Gastroesophageal sphincter (tissue), 3 donors: ENCODE results near the gene VPS33A.

Source experiments
- EP300 ChIP-seq: sonication (generic); formaldehyde crosslinking; IDR thresholded peaks from one replicate; pipeline ENCODE4 v1.6.1; 2017; ENCODE audit warnings: antibody characterized with exemption, mild to moderate bottlenecking
- POLR2A ChIP-seq, 2 donors: fragments of 450-650 bp; IDR thresholded peaks; one replicate each; pipeline ENCODE4 v1.6.1; 2017; ENCODE audit warnings: antibody characterized with exemption in 2 of 2, mild to moderate bottlenecking in 2 of 2, moderate library complexity in 1 of 2
- POLR2AphosphoS5 ChIP-seq: sonication (generic); formaldehyde crosslinking; IDR thresholded peaks from one replicate; pipeline ENCODE4 v1.6.1; 2017; ENCODE audit warnings: antibody characterized with exemption
- TF ChIP-seq, protein P1 (sequence below), 4 experiments: fragments of 200-600 bp in 2 of 4; fragments of 450-650 bp in 2 of 4; sonication (generic) in 1 of 4; IDR thresholded peaks; one replicate each; pipeline ENCODE4 v1.5.1; 2017 to 2019; ENCODE audit warnings: antibody characterized with exemption in 4 of 4, mild to moderate bottlenecking in 2 of 4, moderate library complexity in 2 of 4

DNA sequence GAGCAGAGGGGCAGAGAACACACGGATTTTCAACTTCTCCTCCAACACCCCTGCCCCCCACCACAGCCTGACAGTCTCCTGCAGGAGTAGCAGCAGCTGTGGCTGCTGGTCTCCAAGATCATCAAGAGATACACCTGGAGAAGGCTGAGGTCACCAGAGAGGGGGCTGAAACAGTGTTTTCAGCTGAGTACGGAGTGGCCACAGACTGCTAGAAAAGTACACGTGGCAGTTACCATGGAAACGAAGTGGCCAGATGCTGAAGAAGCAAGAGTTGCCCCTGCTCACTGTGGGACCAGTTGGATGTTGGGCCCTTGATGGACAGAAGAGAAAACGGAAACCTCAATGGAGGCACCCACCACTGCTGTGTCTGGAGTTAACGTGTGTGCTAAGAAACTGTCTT lies 35.5 kb downstream of the VPS33A start:
- TF ChIP-seq POLR2A (IDR thresholded peaks at IDR 0.05) (no peak), POLR2AphosphoS5 (no peak), EP300 (no peak)
- TF ChIP-seq, protein P1, sequence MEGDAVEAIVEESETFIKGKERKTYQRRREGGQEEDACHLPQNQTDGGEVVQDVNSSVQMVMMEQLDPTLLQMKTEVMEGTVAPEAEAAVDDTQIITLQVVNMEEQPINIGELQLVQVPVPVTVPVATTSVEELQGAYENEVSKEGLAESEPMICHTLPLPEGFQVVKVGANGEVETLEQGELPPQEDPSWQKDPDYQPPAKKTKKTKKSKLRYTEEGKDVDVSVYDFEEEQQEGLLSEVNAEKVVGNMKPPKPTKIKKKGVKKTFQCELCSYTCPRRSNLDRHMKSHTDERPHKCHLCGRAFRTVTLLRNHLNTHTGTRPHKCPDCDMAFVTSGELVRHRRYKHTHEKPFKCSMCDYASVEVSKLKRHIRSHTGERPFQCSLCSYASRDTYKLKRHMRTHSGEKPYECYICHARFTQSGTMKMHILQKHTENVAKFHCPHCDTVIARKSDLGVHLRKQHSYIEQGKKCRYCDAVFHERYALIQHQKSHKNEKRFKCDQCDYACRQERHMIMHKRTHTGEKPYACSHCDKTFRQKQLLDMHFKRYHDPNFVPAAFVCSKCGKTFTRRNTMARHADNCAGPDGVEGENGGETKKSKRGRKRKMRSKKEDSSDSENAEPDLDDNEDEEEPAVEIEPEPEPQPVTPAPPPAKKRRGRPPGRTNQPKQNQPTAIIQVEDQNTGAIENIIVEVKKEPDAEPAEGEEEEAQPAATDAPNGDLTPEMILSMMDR (IDR thresholded peaks at IDR 0.05), result no peak
